ENCODE data around the gene UGT1A7.

The UGT1A7 gene

DNA sequence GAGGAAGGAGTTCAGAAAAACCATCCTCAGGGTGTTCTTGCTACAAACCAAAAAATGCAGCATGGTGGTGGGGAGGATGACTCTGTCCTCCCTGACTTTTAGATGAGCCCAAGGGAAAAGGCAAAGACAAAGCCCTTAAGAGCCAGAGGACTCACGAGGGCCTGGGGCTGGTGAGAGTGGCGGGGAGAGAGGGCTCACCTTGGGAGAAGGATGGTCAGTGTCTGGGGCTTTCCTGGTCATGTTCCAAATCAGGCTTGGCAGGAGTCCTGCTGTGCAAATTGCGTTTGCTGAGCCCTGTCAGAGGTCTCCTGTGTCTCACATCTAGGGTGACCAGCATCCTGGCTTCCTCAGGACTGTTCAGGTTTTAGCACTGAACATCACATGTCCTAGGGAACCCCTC, 83.1 kb downstream of the UGT1A7 start:
- no peak for DNase-seq

DNA sequence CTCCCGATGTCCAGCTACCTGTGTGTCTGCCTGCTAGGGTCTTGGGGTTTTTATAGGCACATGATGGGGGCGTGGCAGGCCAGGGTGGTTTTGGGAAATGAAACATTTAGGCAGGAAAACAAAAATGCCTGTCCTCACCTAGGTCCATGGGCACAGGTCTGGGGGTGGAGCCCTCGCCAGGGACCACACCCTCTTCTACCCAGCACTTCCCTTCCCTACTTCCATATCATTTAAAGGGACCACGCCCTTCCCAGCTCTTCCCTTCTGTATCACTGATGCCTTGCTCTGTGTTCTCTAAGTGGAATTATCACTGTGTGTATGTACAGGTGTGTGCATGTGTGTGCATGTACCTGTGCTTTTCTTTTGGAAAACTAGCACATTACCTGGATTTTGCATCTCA, 84.7 kb downstream of the UGT1A7 start:
- DNase-seq: no peak

GRCh38 chr2:233768076-233768475, 86.4 kb downstream of the UGT1A7 start:
- no peak for DNase-seq

- DNase-seq: no peak
Observed at GRCh38 chr2:233769260-233769659, 87.6 kb downstream of the UGT1A7 start.

GRCh38 chr2:233772153-233772552, 90.5 kb downstream of the UGT1A7 start:
- no peak for DNase-seq

DNA sequence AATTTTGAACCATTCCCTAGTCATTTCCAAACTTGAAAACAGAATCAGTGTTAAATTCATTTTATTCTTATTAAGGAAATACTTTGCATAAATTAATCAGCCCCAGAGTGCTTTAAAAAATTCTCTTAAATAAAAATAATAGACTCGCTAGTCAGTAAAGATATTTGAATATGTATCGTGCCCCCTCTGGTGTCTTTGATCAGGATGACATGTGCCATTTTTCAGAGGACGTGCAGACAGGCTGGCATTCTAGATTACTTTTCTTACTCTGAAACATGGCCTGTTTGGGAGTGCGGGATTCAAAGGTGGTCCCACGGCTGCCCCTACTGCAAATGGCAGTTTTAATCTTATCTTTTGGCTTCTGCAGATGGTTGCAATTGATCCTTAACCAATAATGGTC, 90.9 kb downstream of the UGT1A7 start:
- no peak for DNase-seq

- no peak for DNase-seq
Observed at GRCh38 chr2:233773854-233774253, 92.2 kb downstream of the UGT1A7 start.

DNA sequence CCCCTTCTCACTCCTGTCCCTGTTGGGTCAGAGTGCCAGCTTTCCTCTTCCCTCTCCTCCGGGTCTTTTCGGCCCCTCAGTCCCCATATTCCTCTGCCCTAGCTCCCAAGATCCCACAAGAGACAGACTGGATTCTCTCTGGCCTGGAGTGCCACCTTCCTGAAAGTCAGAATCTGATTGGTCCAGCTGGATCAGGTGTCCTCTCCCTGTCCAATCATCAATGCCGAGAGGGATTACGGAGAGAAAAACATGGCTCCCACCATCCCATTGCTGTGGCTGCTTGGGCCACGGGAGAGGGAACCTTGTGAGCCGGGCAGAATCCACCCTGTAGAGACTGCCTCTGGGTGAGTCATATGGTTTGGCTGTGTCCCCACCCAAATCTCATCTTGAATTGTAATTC, 93.7 kb downstream of the UGT1A7 start:
- no peak for DNase-seq

DNA sequence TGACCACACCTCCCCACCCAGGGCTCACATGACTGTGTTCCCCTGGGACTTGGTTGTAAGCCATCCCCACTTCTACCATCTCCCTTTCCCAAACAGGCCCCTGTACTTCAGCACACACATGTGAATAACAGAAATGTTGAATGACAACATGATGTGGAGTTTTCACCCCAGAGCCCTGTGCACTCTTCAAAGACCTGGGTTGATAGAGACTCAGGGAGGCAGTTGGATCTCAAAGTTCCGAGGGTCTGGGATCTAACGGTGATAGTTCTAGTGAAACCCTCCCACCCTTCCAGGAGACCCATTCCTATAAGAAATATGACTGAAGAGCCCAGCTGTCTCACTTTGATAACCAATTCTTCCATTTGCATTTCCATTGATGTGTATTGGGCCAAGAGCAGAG, 96.3 kb downstream of the UGT1A7 start, which contains the start of gene MROH2A:
TSS of gene MROH2A (plus strand) at position 301 of the 400 bp plus-strand sequence. CDS start 1,029 bp downstream, outside the sequence.
- no peak for DNase-seq

DNA sequence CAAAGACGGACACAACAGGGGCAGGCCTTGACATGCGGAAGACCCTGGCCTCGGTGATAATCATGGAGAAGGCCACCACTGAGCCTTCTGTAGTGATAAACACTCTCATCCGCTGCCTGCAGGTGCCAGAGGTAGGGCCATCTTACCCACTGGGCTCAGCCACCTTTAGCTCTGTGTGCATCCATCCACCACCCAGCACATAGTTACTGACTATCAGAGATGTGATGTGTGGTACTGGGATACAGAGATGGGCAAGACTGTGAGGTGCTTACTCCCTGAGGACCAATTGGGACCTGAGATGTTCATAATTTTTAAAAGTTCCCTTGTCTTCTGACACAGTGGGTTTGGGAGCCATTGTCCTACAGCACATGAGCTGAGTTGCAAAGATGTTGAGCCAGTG, 98.0 kb downstream of the UGT1A7 start:
- DNase-seq: no peak

- DNase-seq: no peak
Observed at GRCh38 chr2:233780771-233781170, 99.1 kb downstream of the UGT1A7 start.

DNA sequence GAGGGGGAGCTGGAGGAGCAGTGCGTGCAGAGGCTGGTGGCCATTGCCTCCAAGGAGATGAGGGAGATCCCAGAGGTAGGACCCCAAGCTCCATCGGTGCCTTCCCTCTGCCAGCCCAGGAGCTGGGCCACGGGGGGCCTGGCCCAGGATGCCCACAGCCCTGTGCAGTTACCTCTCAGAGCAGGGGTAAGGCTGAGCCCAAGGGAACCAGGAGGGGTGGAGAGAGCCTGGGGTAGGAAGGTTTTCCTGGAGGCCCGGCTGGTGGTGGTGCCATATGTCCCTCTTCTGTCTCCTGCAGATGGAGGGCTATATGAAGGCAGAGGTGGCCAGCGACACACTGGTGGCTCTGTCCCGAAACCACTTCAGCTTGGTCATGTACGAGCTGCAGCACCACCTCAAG, 107.9 kb downstream of the UGT1A7 start:
- no peak for DNase-seq

DNA sequence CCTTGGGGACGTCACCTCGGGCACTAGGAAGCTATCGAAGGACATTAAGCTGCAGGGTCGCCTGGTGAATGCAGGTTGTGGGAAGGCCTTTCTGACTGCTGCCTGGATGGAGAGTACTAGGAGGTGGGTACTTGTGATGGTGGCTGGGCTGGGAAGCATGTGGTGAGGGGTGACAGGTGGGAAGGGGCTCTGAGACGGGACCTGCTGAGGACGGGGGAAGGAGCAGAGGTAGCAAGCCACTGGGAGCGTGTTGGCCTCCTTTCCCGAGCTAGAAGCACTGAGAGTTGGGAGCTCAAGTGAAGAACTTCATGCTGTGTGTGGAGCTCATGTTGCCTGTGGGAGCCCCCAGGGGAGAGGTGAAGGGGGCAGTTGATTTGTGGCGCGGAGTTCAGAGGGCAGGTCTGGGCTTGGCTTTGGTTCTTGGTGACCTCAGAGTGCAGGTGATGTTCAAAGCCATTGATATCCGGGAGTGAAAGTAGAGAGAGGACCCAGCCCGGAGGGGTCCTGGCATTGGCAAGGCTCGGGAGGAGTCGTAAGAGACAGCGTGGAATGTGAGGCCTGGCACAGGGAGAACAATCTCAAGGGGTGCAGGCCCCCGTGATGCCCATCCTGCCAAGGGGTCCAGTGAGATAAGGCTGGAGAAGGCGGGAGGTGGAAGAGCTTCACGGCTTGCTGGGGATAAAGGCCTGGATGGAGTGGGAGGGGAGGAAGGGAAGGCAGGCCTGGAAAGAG, 109.6 kb downstream of the UGT1A7 start:
- DNase-seq: no peak

DNA sequence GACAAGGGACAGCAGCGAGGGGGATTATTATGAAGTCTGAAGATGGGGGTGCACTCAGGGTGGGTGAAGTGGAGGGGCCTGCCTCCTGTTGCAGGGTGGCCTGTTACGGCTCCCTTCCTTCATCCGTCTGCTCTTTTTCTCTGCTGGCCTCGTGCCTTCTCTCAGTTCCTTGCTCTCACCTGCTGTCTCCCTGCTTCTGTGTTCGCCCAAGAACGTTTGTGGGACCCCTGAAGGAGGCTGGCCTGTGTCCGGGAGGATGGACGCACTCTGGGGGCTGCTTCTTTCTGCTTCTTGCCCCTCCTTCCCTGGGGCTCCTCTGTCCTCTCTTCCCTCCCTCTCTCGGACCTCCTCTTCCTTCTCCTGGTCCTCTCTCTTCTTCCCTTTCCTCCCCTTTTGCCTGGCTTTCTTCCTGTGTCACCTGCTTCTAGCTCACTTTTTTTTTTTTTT, 110.2 kb downstream of the UGT1A7 start:
- no peak for DNase-seq

DNA sequence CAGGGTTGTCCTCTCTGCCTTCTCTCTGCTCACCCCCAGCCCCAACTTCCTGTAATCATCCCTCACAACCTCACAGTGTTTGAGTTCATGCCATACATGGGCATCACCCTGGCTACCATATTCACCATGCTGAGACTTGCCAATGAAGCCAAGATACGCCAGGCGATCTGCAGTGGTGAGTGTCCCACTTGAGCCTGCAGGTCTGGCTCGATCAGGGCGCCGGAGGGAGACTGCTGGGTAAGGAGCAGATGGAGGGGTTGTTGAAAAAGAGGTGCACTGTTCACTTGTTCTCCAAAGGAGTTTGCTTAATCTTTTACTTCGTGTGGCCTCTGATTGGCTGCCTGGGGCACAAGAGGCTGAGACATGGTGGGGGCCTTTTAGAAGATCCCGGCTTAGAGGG, 111.0 kb downstream of the UGT1A7 start:
- no peak for DNase-seq

DNA sequence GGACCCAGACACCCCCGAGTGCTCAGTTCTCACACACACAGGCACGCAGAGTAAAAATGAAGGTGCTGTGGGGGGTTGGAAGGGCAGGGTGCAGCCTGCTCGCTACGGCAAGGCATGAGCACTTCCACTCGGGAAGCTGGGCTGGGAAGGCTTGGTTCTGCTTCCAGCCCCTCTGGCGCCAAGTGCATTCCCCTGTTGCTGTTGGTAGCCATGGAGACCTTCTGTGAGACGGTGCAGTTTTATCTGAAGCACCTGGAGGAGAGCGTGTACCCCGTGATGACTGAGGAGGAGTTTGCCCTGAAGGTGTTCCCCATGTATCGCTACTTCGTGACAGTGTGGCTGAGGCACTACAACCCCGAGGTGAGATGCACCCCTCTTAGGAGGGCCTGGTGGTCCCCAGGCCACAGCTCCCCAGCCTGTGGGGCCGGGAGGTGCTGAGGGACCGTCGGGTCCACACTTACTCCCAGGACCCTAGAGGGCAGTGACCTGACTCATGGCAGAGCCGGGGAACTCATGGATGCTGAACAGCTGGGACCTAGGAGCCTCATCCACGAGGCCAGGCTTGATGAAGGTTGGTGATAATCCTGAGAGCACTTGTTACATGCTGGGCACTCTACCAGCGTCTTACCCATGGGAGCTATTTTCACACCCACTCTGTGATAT, 111.9 kb downstream of the UGT1A7 start:
- no peak for DNase-seq

DNA sequence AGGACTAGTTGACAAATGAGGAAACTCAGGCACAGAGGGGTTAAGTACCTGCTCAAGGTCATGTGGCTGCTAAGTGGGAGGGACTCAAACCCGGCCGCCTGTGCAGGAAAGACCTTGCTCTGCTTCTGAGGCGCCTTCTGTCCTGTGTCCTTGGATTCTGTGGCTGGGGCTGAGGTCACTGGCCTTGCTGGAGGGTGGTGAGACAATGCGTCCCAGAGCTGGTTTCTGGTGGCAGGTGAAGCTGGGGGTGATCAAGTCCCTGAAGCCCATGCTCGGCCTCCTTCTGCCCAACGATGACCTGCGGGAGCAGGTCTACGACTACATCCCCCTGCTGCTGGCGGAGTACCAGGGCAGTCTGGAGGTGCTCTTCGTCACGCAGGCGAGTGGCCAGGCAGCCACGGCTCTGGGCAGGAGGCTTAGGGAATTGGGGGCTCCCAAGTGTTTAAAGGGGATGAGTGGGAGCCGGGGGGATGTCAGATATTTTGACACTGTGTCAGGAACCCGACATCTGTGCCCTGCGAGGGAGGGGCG, 112.5 kb downstream of the UGT1A7 start:
- DNase-seq: no peak

GRCh38 chr2:233795735-233796171, 114.1 kb downstream of the UGT1A7 start:
- no peak for DNase-seq

DNA sequence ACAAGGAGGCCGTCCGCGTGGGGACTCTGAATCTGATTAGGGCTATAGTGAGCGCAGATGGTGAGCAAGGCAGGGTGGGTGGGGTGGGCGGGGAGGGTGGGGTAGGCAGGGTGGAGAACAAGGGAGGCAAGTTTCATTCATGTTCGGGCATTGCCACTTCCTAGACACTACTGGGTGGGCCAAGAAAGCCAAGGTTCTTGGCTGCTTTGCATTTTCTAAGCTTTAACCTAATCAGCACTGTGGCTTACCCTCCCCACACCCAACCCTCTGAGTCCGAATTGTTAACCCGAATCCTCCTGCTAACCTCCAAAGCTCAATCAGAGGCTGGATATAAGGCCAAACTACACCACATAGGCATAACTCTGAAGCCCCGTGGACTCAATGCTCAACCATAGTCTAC, 114.6 kb downstream of the UGT1A7 start:
- no peak for DNase-seq

DNA sequence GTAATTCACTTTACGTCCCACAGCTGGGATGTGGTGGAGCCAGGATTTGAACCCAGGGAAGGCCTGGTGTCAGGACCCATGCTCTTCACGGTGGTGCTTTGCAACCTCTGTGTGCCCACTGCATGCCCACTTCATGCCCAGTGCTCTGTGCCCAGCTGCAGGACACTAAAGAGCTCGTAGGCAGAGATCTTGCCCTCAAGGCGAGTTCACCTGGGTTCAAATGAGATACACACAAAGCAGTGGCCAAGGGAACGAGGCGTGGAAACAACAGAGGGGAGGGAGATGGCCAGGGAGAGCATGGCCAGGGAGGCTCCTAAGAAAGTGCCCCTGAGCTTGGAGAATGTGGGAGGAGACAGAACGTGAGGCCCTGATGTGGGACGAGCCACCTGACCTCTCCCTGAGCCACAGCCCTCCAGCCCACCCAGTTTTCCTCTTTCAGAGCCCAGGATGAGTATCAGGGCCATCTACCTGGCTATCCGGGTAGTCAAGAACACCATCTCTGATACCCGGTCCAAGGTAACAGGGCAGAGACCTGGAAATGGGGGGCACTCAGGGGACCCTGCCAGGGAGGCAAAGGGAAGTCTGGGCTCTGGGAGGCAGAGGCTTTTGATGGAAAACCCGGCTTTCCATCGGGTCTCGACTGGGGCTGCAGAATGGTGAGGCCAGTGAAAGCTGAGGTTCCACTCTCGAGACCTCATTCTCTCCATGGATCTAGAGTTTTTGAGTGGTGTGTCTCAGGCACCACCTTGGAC, 116.8 kb downstream of the UGT1A7 start:
- DNase-seq: no peak

- no peak for DNase-seq
Observed at GRCh38 chr2:233799087-233799665, 117.5 kb downstream of the UGT1A7 start.

DNA sequence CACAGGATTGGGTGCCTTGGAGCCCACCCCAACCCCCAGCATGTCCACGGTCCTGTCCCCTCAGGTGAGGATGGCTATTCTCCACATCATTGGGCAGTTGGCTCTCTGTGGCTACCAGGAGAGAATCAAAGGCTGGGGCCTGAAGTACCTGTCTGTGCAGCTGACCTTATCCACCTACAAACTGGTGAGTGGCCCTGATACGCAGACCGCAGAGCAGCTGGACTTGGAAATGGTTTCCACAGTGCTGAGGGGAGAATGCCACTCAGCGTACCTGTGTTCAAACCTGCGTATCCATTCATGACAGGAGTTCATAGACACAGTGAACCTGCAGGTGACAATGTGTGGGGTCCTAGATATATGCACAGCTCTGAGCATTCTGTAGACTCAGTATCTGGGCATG, 118.0 kb downstream of the UGT1A7 start:
- DNase-seq: no peak

- DNase-seq: no peak
Observed at GRCh38 chr2:233800208-233800607, 118.5 kb downstream of the UGT1A7 start.
